Natural killer cell (primary cell): ENCODE measurements around the gene GIPC1. TPM values are rescaled to one million over a fixed set of nuclear protein-coding genes. Genes with fewer than 3 reads are reported as not detected.

Source experiments
- ATAC-seq, 3 donors: fragments of 150-1000 bp in 2 of 3; fragments of 200-7000 bp in 1 of 3; cut with Tn5 transposase; 1 replicate in 1 of 3; 2 replicates in 2 of 3; pipeline ENCODE4 v1.10.0; 2021; ENCODE audit warnings: mild to moderate bottlenecking in 2 of 3, moderate library complexity in 2 of 3
- DNase-seq, 2 donors: peaks; one replicate each; pipeline versions ENCODE4 v3.0.0 to v3.0.0-alpha.2; 2013 to 2021; ENCODE audit warnings: mixed read lengths in 1 of 2
- H3K27ac ChIP-seq: one replicate; pipeline ENCODE4 v1.5.1; 2013; ENCODE audit warnings: mild to moderate bottlenecking, low read length
- H3K27me3 ChIP-seq: one replicate; pipeline ENCODE4 v1.6.1; 2013; ENCODE audit warnings: low read length; ENCODE audit not compliant: control insufficient read depth, insufficient read depth
- H3K36me3 ChIP-seq: one replicate; pipeline ENCODE4 v1.6.1; 2013; ENCODE audit warnings: low read length; ENCODE audit not compliant: control insufficient read depth, insufficient read depth
- H3K4me1 ChIP-seq: one replicate; pipeline ENCODE4 v1.6.1; 2013; ENCODE audit warnings: low read length; ENCODE audit not compliant: control insufficient read depth, insufficient read depth
- H3K4me3 ChIP-seq: one replicate; pipeline ENCODE4 v1.5.1; 2013; ENCODE audit warnings: low read length
- H3K9me3 ChIP-seq: one replicate; pipeline ENCODE4 v1.6.1; 2013; ENCODE audit warnings: low read length; ENCODE audit not compliant: control insufficient read depth, insufficient read depth
- H3K27ac Mint-ChIP-seq, 2 donors: one replicate each; pipeline ENCODE4 v1.8.0; 2022; ENCODE audit warnings: mild to moderate bottlenecking in 2 of 2, mixed read lengths in 2 of 2, moderate library complexity in 1 of 2
- H3K27me3 Mint-ChIP-seq, 2 donors: one replicate each; pipeline ENCODE4 v1.8.0; 2022; ENCODE audit warnings: low read depth in 2 of 2, mixed read lengths in 2 of 2
- H3K36me3 Mint-ChIP-seq: one replicate; pipeline ENCODE4 v1.8.0; 2022; ENCODE audit warnings: mixed read lengths
- H3K4me1 Mint-ChIP-seq, 2 donors: one replicate each; pipeline ENCODE4 v1.8.0; 2022; ENCODE audit warnings: mixed read lengths in 2 of 2
- H3K4me3 Mint-ChIP-seq: one replicate; pipeline ENCODE4 v1.8.0; 2022; ENCODE audit warnings: mild to moderate bottlenecking, moderate library complexity, mixed read lengths
- H3K9me3 Mint-ChIP-seq, 2 donors: one replicate each; pipeline ENCODE4 v1.8.0; 2022; ENCODE audit warnings: mixed read lengths in 2 of 2
- WGBS: methylation state at CpG from one replicate; pipeline ENCODE4 v1.1.7; 2013; ENCODE audit warnings: missing lambda C conversion rate; ENCODE audit not compliant: insufficient coverage; 5-methylcytosine and 5-hydroxymethylcytosine counted together
- intact Hi-C: fragments of 100-400 bp; cut with micrococcal nuclease; formaldehyde crosslinking; loops from one replicate; pipeline ENCODE4 v1.14.2; 2022
- total RNA-seq, 4 donors: library from RNA; stranded (reverse); fragments of 120-200 nt in 1 of 4; gene quantifications; one replicate each; pipeline versions ENCODE4 v1.2.3 to v1.2.4, GENCODE V29; 2013 to 2022
- TF ChIP-seq, protein P1 (sequence below): fragments of 200-600 bp; IDR thresholded peaks from one replicate; pipeline ENCODE4 v1.8.0; 2022; ENCODE audit warnings: antibody characterized with exemption

The GIPC1 gene
- total RNA-seq, 3 donors from 2014 or later (not counting 1 experiment from before 2014, with no cell fraction given) = 25.3 to 34.5 (median 31.4) TPM

DNA sequence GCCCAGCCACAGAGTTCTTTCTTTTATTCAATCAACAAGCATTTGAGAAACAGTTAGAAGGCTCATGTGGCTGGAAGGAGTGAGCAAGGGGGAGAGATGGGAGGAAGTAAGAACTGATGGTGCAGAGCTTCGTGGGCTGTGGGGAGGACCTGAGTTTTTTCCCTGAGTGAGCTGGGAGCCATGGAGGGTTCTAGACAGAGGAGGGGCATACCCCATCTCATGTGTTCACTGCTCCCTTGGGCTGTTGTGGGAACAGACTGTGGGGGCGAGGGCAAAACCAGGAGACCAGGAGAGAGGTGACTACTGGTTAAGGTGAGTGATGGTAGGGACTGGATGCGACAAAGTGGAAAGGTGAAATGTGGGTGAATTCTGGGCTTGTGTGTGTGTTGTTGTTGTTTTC, 65.2 kb downstream of the GIPC1 start:
- no peaks in the 10 kb centered on the region for H3K9me3 Mint-ChIP-seq
- no peaks in the 10 kb centered on the region for H3K9me3 ChIP-seq
- peaks cover 38% of the 10 kb centered on the region for H3K4me1 ChIP-seq
- no peaks in the 10 kb centered on the region for H3K27me3 Mint-ChIP-seq
- TF ChIP-seq, protein P1, sequence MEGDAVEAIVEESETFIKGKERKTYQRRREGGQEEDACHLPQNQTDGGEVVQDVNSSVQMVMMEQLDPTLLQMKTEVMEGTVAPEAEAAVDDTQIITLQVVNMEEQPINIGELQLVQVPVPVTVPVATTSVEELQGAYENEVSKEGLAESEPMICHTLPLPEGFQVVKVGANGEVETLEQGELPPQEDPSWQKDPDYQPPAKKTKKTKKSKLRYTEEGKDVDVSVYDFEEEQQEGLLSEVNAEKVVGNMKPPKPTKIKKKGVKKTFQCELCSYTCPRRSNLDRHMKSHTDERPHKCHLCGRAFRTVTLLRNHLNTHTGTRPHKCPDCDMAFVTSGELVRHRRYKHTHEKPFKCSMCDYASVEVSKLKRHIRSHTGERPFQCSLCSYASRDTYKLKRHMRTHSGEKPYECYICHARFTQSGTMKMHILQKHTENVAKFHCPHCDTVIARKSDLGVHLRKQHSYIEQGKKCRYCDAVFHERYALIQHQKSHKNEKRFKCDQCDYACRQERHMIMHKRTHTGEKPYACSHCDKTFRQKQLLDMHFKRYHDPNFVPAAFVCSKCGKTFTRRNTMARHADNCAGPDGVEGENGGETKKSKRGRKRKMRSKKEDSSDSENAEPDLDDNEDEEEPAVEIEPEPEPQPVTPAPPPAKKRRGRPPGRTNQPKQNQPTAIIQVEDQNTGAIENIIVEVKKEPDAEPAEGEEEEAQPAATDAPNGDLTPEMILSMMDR = no peak
- H3K27ac ChIP-seq = no peak overlapping the region
- no peak for ATAC-seq
- no peak overlapping the region for H3K4me3 ChIP-seq
- peaks cover 21 to 36% of the 10 kb centered on the region in 2 donors for H3K4me1 Mint-ChIP-seq
- intact Hi-C loops = no loop called here
- H3K36me3 ChIP-seq = no peaks in the 10 kb centered on the region
- no peaks in the 10 kb centered on the region for H3K27me3 ChIP-seq
- H3K4me3 Mint-ChIP-seq = peak overlapping the region; percentile 55
- 67% methylated on average over 3 of the region's 3 CpGs for WGBS
- no peak overlapping the region for H3K27ac Mint-ChIP-seq
- DNase-seq = no peak
- H3K36me3 Mint-ChIP-seq = no peaks in the 10 kb centered on the region

DNA sequence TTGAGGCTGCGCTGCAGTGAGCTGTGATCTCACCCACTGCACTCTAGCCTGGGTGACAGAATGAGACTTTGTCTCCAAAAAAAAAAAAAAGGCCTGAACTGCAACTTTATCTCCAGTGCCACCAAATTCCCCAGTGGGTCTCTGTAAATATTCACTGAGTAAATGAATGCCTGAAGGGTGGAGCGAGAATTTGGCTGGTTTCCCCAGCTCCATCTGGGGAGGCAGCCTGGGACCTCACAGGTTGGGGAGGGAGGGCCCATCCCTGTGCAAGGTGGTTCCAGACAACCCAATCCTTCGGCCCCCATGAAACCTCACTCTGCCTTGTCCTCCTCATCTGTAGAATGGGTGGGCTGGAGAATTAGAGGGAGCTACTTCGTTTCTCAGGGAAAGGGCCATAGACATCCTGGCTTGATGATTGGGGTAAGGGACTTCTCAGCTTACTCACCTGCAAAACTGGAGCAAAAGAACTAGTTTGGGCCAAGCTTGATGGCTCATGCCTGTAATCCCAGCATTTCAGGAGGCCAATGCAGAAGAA, 67.0 kb downstream of the GIPC1 start:
- Histone ChIP-seq H3K9me3 (no peaks in the 10 kb centered on the region), H3K27me3 (no peaks in the 10 kb centered on the region), H3K27ac (no peak overlapping the region), H3K4me1 (peaks cover 21% of the 10 kb centered on the region), H3K4me3 (no peak overlapping the region), H3K36me3 (no peaks in the 10 kb centered on the region)
- Mint-ChIP-seq H3K9me3 (no peaks in the 10 kb centered on the region), H3K4me3 (no peak overlapping the region), H3K36me3 (no peaks in the 10 kb centered on the region), H3K4me1 (peaks cover 11 to 20% of the 10 kb centered on the region in 2 donors), H3K27ac (no peak overlapping the region), H3K27me3 (no peaks in the 10 kb centered on the region)
- TF ChIP-seq, protein P1 = no peak
- WGBS = 94% methylated on average over 4 of the region's 4 CpGs
- DNase-seq = no peak
- intact Hi-C loops = no loop called here
- no peak for ATAC-seq

Other genes starting within 250 kb of the GIPC1 start
- 1,000 to 10,000 TPM; 1,036 to 1,703 (median 1,382) TPM for gene ADGRE5, start 114.7 kb downstream of the GIPC1 start, total RNA-seq
- gene DDX39A, start 76.8 kb downstream of the GIPC1 start, total RNA-seq = 100 to 1,000 TPM; 397 to 569 (median 557) TPM
- 100 to 1,000 TPM; 323 to 351 (median 350) TPM for gene PKN1, start 62.8 kb downstream of the GIPC1 start, total RNA-seq
- gene PTGER1, start 20.8 kb downstream of the GIPC1 start, total RNA-seq = under 1 TPM in 2 of 3 donors, not detected in 1; 0.35 to 0.73 TPM
- gene DNAJB1, start 22.3 kb upstream of the GIPC1 start, total RNA-seq = 100 to 1,000 TPM; 148 to 238 (median 192) TPM
- gene TECR, start 33.5 kb upstream of the GIPC1 start, total RNA-seq = 100 to 1,000 TPM; 123 to 158 (median 131) TPM
- 100 to 1,000 TPM in 2 of 3 donors, 10 to 100 TPM in 1; 97.1 to 120 (median 108) TPM for gene NDUFB7, start 75.9 kb upstream of the GIPC1 start, total RNA-seq
- gene CLEC17A, start 87.0 kb upstream of the GIPC1 start, total RNA-seq = 1 to 10 TPM in 1 of 3 donors, under 1 TPM in 2; 0.18 to 1.5 (median 0.45) TPM
- 1 to 10 TPM in 2 of 3 donors, under 1 TPM in 1; 0.59 to 9.1 (median 1.0) TPM for gene ADGRE3, start 178.7 kb upstream of the GIPC1 start, total RNA-seq
- 10 to 100 TPM; 25.9 to 37.9 (median 31.6) TPM for gene ZNF333, start 193.9 kb upstream of the GIPC1 start, total RNA-seq